ENCODE measurements around the gene IL4I1.

Gene IL4I1

DNA sequence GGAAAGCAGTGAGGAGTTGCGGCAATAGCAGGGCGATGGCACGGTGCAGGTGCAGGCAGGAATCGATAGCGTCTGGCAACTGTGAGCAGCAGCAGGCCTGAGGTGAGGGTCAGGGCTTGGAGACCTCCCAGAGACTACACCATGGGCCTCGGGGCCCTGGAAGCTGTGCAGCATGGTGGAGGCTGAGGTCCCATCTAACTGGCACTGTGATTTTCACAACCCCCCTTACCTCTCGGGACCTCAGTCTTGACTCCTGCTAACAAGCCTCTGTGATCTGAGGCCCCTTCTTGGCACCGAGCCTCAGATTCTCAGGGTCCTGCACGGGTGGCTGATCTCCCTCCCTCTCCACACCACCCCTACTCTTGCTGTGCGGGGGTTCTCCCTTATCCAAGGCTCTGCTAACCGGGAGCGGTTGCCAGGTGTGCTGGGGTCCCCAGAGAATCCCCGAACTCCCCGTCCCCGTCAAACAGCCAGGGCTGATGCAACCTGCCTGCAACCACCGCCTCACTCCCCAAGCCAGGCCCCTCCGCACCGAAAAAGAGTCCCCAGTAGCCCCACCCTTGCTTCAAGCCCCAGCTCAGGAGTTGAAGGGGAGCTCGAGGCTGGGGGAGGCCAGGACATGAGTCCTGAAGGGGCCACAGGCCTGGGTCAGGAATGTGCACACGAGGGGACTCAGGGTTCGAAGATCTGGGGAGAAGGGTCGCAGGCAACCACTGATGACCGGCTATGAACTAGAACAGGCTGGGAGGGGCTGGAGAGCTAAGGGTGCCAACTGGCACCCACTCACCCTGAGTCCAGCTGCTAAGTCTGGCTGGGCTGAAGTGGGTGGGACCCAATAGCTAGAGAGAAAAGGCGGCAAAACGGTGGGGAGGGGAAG is 27.6 kb upstream of the IL4I1 start:
- no peak for DNase-seq

DNA sequence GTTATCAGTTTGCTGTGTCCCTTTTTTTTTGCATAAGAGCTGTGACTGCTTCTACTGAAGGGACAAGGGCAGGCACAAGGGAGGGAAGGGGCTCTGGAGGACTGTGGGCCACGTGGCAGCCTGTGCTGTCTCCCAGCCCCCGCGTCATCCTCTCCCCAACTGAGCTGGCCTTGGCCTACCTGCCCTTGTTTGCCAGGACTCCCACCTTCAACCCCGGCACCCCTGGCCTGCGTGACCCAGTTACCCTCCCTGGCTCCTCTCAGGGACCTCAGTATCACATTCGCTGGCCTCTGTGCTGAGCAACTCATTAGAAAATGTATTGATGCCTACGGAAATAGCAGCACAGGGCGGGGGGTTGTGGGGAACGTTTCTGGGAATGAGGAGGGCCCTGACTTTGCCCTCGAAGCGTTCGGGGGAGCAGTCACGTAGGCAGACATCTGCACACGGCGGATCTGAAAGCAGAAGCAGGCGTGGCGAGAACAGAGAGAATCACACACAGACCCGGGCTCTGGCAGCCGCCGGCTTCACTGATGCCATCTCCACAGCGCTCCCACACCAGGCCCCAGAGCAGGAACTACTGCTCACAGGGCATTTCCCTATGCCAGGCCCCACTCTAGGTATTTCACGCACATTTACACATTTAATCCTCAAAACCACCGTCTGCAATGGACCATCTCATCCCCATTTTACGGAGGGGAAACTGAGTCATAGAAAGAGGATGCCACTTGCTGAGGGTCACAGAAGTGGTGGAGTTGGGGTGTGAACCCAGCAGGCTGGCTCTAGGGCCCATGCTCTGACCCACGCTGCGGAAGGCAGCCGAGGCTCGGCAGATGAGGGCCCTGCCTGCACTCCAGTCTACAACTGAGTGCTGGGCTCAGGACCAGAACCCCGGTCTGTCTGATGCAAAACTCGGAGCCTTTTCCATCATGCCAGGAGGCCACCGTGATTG is 26.6 kb upstream of the IL4I1 start:
- no peak for DNase-seq

DNA sequence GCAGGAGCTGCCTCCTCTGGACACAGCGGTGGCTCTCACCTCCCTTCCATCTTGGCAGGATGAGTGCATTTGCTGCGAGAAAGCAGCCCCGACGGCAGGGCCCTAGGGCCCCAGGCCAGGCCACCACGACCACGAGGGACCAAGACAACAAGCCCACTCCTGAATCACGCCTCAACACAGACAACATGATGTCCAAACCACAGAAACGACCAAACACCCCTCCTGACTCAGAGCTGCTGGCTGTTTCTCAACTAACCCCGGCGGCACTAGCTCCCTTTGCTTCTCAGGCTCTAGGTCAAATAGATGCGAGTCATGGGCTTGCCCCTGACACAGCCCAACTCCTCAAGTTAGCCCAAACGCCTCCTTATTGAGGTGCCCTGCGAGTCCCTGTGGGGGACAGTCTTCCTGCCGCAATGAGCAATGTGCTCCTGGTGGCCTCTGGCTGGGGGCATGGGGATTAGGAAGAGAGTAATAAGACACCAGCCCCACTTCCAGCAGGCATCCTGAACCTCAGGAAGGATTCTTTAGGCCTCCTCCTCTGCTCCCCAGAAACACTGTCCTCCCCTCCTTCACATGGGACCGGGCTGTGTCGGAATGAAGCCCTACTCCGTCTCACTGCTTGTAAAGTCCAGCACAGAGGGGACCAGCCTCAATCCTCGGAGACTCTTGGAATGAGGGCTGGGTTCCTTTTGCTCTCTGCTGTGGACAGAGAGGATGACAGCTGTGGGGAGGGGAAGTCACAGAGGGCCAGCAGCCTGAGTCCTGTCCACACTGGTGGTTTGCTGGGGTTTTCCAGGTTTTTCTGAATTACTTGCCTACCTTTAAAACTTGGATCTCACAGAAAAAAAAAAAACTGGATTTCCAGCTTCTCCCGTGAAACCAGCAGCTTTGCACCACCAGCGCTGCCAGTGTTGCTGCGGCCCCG is 25.4 kb upstream of the IL4I1 start:
- no peak for DNase-seq

DNA sequence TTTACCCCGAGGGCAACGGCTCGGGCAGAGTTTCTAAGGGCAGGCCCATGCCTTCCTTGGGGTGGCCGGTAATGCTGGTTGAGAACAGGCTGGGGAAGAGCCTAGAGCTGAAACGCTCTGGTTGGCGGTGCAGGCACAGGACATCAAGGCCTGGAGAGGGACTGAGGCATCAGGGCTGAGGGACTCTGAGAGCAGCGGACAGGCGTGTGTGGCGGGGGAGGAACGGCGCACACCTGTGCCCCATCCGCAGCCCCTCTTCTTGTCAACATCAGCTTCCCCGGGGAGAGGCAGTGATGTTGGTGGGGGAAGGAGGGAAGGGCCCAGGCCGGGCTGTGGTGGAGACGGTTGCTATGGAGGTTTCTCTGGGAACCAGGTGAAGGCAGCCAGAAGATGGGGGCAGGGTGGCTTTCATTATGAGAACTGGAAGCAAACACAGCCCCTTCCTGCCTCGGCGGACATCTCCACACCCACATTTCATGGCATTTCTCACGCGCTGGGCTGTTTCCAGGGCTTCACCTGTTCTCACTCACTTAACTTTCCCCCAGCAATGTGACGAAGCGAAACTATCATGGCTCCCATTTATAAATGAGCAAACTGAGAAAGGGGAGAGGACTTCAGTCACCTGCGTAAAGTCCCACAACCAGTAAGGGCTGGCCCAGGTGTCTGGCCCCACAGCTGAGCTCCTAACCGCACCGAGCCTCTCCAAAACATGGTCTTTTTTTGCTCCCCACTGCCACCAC is 24.1 kb upstream of the IL4I1 start:
- DNase-seq, result no peak

DNA sequence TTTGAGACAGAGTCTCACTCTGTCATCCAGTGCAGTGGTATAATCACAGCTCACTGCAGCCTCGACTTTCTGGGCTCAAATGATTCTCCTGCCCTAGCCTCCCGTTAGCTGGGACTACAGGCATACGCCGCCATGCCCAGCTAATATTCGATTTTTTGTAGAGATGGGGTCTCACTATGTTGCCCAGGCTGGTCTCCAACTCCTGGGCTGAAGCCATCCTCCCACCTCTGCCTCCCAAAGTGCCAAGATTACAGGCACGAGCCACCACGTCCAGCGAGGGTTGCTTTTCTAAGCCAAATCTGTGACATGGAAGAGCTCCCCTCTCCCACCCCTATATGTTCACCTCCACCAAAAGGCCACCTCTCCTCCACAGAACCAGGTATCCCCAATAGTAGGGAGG is 21.4 kb upstream of the IL4I1 start:
- no peak for DNase-seq

DNA sequence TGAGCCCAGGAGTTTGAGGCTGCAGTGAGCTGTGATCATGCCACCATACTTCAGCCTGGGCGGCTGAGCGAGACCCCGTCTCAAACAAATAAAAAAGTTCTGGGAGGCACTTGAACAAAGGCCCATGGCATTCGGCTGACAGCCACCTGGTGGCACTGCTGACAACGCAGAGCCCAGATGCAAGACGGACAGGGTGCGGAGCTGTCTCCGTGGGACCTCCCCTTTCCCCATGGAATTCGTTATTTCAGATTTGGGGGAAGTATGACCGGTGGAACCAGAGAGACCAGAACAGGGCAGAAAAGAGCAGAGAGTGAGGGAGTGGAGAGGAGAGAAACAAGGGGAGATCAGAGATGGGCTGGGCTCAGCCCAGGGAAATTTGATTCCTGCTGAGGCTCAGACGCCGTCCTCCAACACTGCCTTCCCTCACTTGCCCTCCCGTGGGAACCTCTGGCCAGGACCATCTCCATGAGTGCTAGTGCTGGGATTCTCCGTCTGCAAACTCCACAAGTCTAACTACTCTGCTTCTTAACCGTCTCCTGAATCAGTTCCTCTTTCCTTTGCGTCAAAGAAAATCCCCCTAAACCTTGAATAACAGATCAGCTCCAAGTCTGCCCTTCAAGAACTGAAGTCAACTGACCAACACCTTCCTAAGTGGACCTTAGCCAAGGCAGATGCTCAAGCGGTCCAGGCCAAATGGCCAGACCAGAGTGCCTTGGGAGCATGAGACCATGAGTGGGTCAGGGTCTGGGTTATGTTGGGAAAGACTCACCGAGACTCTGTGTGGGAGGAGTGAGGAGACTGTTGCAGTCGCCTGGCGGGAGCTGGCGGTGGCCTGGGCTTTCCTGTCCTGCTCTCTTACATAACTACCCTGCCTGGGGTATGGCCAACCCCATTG is 20.4 kb upstream of the IL4I1 start:
- no peak for DNase-seq

DNA sequence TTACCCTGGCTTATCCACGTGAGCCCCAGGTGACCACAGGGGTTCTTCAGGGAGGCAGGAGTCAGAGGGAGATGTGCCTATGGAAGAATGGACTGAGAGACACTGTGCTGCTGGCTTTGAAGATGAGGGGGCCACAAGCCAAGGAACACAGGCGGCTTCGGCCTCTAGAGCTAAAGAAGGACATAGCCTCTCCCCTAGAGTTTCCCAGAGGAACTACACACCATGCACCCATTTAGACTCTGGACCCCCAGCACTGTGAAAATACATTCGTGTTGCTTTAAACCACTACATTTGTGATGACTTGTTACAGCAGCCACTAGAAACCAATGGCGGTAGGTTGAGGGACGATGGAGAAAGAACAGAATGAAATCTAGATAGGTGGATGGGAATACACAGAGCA is 18.6 kb upstream of the IL4I1 start:
- no peak for DNase-seq

DNA sequence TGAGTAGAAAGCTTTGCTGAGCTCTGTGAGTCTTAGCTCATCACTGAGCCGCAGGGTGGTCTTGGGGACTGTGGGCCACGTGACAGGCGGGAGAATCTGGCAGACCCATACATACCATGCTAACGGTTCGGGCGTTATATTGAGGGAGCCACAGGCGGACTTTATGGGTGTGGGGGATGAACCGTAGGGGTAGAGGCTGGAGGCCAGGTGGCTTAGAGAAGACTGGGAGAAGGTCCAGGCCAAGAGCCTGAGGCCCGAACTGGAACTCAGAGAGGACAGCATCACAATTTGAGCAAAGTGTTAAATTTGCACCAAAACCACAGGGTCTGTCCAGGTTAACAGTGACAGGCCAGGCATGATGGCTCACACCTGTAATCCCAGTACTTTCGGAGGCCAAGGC is 17.0 kb upstream of the IL4I1 start:
- no peak for DNase-seq

DNA sequence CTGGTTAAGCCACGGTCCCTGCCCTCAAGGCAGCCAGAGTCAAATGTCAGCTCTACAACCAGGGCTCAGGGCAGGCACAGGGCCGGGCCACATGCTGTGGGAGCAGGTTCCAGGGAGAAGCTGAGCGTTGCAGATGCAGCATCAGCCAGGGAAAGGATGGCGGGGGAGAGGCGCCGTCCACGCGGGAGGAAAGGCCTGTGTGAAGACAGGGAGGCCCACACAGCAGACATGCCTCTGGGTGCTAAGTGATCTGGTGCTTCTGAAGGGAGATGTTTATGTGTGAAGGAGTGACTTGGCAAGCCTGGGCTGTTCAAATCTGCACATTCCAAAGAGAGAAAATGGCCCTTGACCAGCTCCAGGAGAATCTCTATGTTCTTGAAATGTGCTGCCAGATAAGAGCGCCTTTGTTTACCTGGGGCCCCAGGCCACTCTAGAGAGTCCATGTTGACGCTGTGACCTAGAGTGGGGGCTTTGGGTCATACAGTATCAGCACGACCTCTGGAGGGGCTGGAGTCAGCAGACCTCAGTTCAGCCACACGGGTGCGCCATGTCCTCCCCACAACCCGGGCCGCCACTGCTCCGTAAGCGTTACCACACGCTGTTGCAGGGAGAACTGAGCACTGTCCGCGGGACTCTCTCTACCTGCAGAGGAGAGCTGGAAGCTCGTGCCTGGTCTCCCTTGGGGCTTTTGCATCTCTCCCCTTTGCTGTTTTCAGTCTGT is 16.4 kb upstream of the IL4I1 start:
- DNase-seq, result no peak

DNA sequence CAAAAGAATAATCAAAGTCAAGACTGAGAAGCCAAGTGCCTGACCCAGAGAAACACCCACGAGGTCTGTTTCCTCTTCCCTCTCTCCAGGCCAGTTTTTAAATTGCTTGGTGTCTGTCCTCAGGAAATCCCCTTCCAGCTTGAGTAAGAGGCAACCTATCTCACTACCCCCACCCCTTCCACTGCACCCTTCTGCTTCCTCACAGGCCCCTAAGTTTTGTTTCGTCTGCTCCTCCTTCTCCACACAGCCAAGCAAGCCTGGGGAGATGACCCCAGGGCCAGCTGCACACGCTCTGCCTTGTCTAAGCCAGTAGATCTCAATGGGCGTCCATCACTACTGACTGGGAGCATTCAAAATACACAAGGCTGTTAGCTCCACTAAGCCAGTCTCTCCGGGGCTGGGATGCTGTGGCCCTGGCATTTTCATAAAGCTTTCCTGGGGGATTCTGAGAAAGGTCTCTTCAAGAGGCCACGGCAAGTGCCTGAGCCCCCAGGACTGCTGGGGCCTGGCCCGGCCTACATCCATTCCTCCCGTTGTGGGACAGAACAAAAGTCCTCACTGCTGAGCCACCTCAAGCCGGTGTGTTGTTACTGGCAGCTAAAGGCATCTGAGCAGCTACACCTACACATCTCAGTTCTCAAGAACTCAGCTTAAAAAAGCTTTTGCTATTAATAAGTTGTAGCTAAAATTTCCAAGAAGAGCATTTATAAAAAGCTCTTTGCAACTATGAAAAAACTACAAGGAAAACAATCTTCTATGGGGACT is 14.9 kb upstream of the IL4I1 start:
- no peak for DNase-seq

DNA sequence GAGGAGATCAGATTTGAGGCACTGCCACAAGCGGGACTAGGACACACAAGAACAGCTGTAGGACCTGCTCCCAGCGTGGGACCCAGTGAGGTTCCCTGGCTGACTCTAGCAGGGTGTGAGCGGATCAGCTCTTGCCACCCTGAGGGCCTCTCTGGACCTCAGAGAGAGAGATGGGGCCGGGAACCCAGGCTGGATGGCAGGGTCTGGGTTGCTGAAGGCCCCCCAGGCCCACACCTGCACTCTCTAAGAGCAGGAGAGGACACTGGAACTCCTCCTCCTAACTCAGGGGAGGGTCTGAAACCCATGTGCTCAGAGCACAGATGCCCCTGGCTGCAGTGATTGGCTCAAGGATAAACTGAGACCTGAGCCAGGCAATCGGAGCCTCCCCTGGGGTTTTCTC is 13.5 kb upstream of the IL4I1 start:
- no peak for DNase-seq

DNA sequence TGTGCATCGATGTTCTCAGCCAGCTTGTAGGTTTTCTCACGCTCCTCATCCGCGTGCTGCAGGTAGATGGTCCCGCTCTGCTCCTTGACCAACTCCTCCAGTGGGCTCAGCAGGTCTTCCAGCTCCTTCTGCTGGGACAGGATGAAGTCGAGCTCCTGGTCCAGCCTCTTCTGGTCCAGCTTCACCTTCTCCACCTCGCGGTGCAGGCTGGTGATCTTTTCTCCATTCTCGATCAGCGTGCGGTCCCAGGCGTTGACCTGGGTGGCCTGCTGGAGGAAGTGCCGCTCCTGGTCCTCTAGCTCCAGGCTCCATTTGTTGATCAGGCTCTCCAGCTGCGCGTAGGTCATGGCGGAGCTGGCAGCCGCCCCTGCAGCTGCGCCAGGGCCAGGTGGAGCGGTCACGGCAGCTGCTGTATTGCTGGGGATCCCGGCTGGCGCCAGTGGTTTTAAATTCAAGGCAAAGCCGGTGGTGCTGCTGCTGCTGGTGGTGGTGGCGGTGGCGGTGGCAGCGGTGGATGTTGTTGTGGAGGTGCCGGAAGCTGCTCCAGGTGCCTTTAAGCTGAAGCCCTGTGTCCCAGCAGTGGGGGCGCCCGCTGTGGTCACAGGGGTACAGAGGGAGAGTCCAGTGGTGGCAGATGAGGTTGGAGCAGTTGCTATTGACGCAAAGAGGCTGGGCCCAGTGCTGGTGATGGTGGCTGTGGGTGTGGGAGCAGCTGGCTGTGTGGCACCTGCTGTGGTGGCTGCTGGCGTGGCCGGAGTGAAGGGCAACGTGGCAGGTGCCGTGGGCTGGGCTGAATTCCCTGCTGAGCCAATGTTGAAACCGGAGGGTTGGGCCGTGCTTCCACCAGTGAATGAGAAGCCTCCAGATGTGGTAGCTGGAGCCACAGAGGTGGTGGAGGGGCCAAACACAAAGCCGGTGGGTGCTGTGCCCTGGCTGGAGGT is 12.1 kb upstream of the IL4I1 start:
- no peak for DNase-seq

DNA sequence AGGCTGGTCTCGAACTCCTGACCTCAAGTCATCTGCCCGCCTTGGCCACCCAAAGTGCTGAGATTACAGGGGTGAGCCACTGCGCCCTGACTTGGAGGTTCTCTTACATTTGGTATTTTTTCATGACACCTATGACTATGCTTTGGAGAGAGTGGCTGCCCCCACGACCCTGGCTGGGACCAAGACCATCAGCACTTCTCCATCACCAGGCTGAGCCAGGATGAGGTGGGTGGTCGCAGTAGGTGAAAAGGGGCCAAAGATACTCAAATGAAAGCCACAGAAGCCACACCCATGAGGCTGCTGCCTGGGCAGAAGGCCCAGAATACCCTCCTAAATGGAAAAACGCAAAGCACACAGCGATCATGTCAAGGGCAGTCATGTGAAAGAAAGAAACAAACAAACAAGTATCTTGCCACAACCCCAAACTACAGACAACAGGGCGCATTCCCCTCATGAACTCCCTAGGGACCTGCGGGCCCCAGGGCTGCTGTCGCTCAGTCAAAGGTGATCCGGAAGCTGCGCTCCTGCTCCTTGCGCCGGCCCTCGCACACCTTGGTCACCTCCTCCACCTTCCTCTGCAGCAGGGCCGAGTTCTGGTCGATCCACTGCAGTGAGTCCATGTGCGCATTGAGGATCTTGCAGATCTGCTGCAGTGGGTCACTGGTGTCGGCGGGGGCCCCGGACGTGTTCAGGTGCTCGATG is 11.2 kb upstream of the IL4I1 start:
- DNase-seq, result no peak

DNA sequence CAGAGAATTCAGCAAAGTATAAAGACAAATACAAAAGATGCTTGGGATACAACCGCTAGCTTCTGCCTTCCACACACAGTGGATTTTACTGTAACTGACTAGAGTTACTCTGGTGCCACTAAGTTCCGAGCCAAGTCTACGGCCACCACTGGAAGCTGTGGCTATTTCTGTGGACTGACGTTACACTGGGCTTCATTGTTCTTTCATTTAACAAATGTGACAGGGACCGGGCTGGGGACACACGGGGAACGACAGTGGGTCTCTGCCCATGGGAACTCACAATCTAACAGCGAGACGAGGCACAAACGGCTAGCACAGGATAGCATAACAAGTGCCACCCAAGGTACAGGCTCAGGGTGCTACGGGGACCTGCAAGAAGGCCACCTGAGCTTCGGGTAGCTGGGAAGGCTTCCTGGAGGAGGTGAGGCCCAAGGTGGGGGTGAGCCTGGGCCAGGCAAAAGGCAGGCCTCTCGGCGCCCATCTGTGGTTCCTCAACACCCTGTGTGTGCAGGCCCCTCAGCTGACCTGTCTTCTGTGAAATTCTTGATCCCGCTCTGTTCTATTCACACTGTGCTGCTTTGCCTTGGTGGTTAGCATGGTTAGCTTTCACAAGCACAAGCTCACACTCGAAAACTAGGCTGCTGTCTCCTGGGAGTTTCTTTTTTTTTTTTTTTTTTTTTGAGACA is 10.3 kb upstream of the IL4I1 start:
- DNase-seq, result no peak

DNA sequence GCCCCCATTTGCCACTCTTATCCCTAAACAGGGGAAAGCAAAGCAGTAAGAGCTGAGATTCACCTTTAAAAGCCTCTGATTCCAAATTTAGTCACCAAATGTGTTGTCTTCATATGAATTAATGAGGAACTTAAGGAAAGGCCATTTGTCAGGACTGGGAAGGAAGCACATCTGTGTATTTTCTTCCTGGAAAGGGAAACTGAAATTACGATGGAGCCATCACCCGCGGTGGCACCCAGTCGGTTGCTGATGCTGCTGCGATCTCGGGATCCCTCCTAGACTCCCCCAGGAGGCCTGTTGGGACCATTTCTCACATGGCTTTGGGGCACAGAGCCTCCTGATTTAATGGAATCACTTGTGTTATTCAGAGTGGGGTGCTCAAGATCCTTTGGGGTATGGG is 7.4 kb upstream of the IL4I1 start:
- DNase-seq, result no peak

DNA sequence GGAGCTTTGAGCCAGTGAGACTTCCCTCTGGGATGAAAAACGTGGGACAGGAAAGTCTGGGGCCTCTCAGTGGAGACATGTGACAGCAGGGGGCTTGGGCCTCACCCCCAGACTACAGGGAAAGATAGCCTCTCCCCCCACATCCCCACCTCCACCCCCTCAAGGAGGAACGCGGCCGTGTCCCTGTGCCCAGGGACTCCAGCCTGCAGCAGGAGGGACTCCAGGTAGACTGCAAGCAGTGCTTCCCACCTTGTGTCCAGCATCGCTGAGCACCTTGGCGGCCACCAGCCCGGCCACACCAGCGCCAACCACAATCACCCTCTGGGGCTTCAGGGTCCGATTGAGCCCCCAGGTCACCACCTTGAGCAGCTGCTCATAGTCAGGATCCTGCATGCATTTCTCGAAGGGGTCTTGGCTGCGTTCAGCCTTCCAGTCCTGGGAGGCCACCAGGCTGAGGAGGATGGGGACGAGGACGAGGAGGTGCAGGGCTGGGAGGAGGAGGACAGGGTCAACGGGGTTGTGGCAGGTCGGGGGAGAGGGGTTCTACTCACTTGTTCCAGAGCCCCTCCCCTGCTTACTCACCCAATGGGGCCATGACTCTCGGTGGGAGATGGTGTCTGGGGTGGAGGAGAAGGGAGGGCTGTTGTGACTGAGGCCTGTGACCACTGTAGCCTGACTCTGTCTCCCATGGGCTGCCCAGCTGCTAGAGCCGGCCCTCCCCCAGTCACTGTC is 955 bp downstream of the IL4I1 start:
- DNase-seq, result no peak
